GM12873 (cell line): ENCODE results near the gene UGT1A3.

ENCODE experiments used
- CTCF ChIP-seq: IDR thresholded peaks from 2 replicates; pipeline ENCODE4 v1.5.1; 2012; ENCODE audit warnings: low read depth, mild to moderate bottlenecking, moderate library complexity, low read length, control low read depth; ENCODE audit not compliant: insufficient read depth; ENCODE audit errors: missing control alignments

UGT1A3 gene

GRCh38 chr2:233728723-233729301, at the start of gene UGT1A3:
UGT1A3 (plus strand) TSS chr2:233729042; CDS start chr2:233729127, 85 bp downstream.
- TF ChIP-seq CTCF = no peak

- no peak for TF ChIP-seq CTCF
Measured at GRCh38 chr2:233679196-233679595, 49.6 kb upstream of the UGT1A3 start.

GRCh38 chr2:233680361-233681045, 48.3 kb upstream of the UGT1A3 start:
- no peak for TF ChIP-seq CTCF

- no peak for TF ChIP-seq CTCF
Measured at GRCh38 chr2:233681521-233682099, 47.2 kb upstream of the UGT1A3 start, which contains the start of gene UGT1A7. UGT1A7 (plus strand) TSS chr2:233681901; CDS start chr2:233681938, 37 bp downstream.

- TF ChIP-seq CTCF = no peak
Measured at GRCh38 chr2:233684640-233685039, 44.2 kb upstream of the UGT1A3 start.

GRCh38 chr2:233686928-233687327, 41.9 kb upstream of the UGT1A3 start:
- TF ChIP-seq CTCF = no peak

GRCh38 chr2:233688341-233688740, 40.5 kb upstream of the UGT1A3 start:
- no peak for TF ChIP-seq CTCF
